GM12875 (cell line): Measurements from ENCODE around the gene SLFN11.

Experiments
- H3K4me3 ChIP-seq: one replicate; pipeline ENCODE4 v1.5.1; 2011; ENCODE audit warnings: low read depth, low read length, control low read depth
- TF ChIP-seq, protein P1 (sequence below): IDR thresholded peaks from 2 replicates; pipeline ENCODE4 v1.5.1; 2011; ENCODE audit warnings: low read depth, mild to moderate bottlenecking, control low read depth, inconsistent platforms, low read length, moderate library complexity, borderline replicate concordance; ENCODE audit not compliant: insufficient read depth

SLFN11 gene

DNA sequence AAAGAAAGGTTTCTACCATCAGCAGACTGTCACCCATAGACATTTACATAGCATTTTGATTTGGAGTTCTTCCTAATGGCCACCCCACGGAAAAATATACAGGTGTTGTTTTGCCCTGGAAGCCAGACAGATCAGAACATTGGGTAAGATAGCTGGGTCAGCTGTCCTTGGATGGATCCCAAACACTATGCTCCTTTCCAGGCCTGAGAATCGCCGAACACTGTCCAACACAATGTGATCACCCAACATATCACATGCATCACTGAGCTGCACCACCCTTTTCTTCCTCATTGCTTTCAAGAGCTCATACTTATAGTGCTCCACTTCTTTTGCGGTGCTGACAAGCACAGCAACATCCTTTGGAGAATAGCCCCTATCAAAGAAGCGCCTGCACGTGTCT, 21.1 kb downstream of the SLFN11 start:
- TF ChIP-seq, protein P1, sequence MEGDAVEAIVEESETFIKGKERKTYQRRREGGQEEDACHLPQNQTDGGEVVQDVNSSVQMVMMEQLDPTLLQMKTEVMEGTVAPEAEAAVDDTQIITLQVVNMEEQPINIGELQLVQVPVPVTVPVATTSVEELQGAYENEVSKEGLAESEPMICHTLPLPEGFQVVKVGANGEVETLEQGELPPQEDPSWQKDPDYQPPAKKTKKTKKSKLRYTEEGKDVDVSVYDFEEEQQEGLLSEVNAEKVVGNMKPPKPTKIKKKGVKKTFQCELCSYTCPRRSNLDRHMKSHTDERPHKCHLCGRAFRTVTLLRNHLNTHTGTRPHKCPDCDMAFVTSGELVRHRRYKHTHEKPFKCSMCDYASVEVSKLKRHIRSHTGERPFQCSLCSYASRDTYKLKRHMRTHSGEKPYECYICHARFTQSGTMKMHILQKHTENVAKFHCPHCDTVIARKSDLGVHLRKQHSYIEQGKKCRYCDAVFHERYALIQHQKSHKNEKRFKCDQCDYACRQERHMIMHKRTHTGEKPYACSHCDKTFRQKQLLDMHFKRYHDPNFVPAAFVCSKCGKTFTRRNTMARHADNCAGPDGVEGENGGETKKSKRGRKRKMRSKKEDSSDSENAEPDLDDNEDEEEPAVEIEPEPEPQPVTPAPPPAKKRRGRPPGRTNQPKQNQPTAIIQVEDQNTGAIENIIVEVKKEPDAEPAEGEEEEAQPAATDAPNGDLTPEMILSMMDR, result no peak
- H3K4me3 ChIP-seq, result no peak overlapping the region

DNA sequence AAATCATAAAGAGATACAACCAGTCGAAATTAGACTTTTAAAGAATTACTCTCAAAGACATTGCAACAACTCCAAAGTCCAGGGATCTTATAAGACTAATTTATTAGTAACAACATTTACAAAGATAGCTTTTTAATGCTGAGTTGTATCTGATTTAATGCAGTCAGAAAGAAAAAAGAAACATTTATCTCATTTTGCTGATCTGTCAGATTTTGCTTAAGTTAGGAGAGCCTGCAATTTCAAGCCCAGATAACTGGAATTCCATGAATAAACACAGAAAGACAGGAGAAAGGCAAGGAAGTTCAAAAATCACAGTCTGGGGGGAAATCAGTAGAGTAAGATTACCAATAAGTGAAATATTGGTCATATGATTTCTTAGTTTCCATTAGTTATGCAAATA, 22.9 kb downstream of the SLFN11 start:
- H3K4me3 ChIP-seq, result no peak overlapping the region
- TF ChIP-seq, protein P1, result no peak

DNA sequence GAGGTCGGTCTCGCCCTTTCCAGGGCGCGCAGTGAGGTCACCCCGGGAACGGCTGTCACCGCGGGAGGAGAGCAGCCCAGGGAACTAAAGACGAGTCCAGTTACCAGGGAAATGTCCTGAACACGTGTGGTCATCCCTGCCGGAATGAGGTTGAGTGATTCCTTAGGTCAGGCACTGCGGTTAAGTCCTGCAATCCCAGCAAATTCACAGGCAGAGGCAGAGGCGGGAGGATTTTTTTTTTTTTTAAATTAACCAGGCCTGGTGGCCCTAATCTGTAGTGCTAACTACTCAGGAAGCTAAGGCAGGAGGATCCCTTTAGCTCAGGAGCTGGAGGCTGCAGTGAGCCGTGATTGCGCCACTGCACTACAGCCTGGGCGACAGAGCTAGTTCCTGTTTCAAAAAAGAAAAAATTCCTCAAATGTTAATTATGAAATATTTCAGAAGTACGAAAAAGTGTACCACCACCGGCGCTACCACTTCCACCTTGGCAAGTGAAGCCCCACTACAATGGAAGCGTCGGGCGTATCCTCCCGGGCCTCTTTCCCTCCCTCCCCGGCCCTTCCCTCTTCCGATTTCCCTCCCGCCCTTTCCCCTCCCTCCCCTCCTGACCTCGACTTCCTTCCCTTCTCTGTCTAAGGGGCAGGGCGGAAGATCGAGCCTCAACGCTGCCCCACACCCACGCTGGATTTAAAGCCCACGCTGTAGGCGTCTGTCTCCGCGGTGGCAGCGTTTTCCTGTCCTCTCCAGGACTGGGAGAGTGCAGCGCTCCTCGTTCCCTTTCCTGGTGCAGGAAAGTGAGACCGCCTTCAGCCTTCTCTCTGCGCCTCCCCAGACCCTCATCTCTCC, 27.3 kb downstream of the SLFN11 start:
- no peak overlapping the region for H3K4me3 ChIP-seq
- TF ChIP-seq, protein P1, result no peak

DNA sequence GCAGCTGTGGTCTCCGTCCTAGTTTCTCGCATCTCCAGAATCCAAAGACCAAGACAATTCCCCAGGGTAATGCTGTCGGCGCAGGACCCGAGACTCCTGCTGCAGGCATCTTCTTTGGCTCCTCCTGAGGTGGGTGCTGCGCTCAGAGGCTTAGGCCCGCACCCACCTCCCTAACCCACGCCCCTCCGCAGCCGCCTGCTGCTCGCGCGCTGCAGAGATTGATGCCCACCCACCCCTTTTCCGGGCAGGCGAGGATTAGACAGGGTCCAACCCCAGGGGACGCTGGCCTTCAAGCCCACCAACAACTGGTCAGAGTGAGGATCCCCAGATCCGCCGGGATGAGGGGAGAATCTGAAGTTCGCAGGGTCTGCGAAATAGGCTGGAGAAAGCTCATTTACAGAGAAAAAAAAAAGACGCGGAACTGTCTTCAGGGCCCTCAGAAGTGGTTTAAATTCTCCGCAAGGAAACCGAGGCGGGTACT, 27.9 kb downstream of the SLFN11 start:
- no peak overlapping the region for H3K4me3 ChIP-seq
- TF ChIP-seq, protein P1, result no peak

DNA sequence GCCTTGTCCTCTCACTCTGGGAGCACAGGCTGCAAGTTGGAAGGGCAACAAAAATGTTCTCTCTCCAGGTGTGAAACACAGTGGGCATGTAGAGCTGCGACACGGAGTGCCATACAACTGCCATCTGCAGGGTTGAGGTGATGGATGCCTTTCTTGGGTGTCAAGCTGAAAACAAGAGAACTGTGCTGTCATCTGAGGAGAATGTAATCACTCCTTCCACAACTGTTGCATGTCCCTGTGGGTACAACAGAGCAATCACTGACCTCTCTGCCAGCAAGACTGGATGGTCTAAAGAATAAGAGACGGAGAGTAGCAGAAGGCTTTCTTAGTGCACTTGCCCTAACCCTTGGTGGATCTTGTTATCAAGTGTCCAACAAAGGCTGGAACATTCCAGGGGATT, 29.2 kb downstream of the SLFN11 start:
- TF ChIP-seq, protein P1, result no peak
- H3K4me3 ChIP-seq, result no peak overlapping the region

DNA sequence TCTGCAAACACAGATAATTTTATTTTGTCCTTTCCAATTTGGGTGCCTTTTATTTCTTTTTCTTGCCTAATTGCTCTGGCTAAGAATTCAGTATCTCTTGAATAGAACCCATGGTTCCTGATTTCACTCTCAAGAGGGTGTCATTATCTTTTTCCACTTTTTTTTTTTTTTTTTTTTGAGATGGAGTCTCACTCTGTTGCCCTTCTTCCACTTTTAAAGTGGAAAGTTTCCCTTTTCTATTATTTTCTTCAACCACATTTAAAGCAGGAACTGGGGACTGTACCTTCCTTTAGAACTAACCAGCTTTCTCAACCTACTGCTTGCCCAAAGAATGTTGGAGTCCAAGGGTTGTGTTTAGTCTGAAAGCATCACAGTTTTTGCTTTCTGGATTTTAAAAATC, 31.1 kb downstream of the SLFN11 start:
- no peak overlapping the region for H3K4me3 ChIP-seq
- TF ChIP-seq, protein P1, result no peak

DNA sequence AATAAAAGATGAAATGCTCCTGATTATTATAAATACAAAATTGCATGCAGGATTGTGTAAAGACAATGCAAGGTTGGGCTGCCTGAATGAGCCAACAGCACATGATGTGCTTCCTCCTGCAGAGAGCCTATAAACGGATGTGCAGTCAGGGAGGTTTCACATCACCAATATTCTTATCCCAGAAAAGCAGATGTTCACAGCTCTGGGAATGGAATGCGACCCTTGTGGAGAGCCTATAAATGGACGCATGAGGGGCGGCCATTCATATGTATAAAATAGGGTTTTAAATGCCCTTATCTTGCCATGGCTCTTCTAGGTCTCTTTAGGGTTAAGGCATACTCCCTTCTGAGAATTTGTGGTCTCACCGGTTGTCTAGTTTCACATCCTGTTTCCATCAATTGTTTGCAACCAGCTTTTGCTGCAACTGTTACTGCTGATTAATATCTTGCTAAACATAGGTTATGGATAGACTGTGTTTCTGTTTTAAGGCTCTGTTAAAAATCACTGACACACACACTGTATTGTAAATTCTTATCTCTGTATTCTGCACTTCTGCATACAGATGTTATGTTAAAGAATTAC, 31.9 kb downstream of the SLFN11 start:
- TF ChIP-seq, protein P1, result no peak
- no peak overlapping the region for H3K4me3 ChIP-seq
